NCI-H128 (cell line): Measurements from ENCODE around the gene SGPP1.
"Not testable (repeated sequence)": the region's sequence is repeated elsewhere in the genome, so short reads cannot be mapped to it uniquely, and the experiment has no call there.

Source experiments
- DNase-seq: peaks from one replicate; lab custom pipeline; 2025; ENCODE audit not compliant: unreplicated experiment; lab: John Stamatoyannopoulos, UW

Gene SGPP1

GRCh38 chr14:63726499-63726898 lies 1.4 kb downstream of the SGPP1 start:
- no peak for DNase-seq

- no peak for DNase-seq
Measured at GRCh38 chr14:63725786-63726460, 1.9 kb downstream of the SGPP1 start.

- no peak for DNase-seq
Measured at GRCh38 chr14:63717702-63718101, 10.2 kb downstream of the SGPP1 start.

GRCh38 chr14:63715360-63715759 lies 12.5 kb downstream of the SGPP1 start:
- DNase-seq = no peak

GRCh38 chr14:63713764-63714163 lies 14.1 kb downstream of the SGPP1 start:
- DNase-seq = no peak

GRCh38 chr14:63713058-63713457 lies 14.8 kb downstream of the SGPP1 start:
- DNase-seq = no peak

GRCh38 chr14:63712123-63712522 lies 15.7 kb downstream of the SGPP1 start:
- no peak for DNase-seq

- DNase-seq = no peak
Measured at GRCh38 chr14:63710497-63710896, 17.4 kb downstream of the SGPP1 start.

GRCh38 chr14:63709589-63709988 lies 18.3 kb downstream of the SGPP1 start:
- no peak for DNase-seq

GRCh38 chr14:63707216-63707615 lies 20.6 kb downstream of the SGPP1 start:
- no peak for DNase-seq

- no peak for DNase-seq
Measured at GRCh38 chr14:63705561-63706070, 22.2 kb downstream of the SGPP1 start.

- DNase-seq = not testable (repeated sequence)
Measured at GRCh38 chr14:63702530-63702929, 25.3 kb downstream of the SGPP1 start.

- DNase-seq = no peak
Measured at GRCh38 chr14:63701606-63702299, 26.1 kb downstream of the SGPP1 start.

GRCh38 chr14:63692310-63693020 lies 35.4 kb downstream of the SGPP1 start:
- DNase-seq = no peak

GRCh38 chr14:63689132-63689531 lies 38.7 kb downstream of the SGPP1 start:
- DNase-seq = no peak

- no peak for DNase-seq
Measured at GRCh38 chr14:63686926-63687325, 40.9 kb downstream of the SGPP1 start.

- no peak for DNase-seq
Measured at GRCh38 chr14:63685401-63685800, 42.5 kb downstream of the SGPP1 start.

GRCh38 chr14:63682727-63683593 lies 44.9 kb downstream of the SGPP1 start:
- DNase-seq = no peak

- no peak for DNase-seq
Measured at GRCh38 chr14:63678536-63678935, 49.3 kb downstream of the SGPP1 start.

GRCh38 chr14:63677891-63678379 lies 49.9 kb downstream of the SGPP1 start:
- DNase-seq = no peak

- no peak for DNase-seq
Measured at GRCh38 chr14:63676615-63677014, 51.2 kb downstream of the SGPP1 start.
